K562 (cell line): ENCODE results near the gene HIVEP2. TPM values are rescaled to one million over a fixed set of nuclear protein-coding genes. Genes with fewer than 3 reads are reported as not detected.

Experiments used
- ATAC-seq: fragments of 200-7000 bp; cut with Tn5 transposase; 3 replicates; pipeline ENCODE4 v1.9.1; 2020; ENCODE audit warnings: moderate library complexity
- BruUV-seq: library from RNA; stranded (reverse); fragments of 400-500 nt; replicated peaks from 2 replicates; lab custom pipeline; 2021; lab: Mats Ljungman, UMichigan
- CTCF ChIA-PET: fragments of 300-600 bp; formaldehyde crosslinking; extraction: SDS; loops from one replicate; lab custom pipeline; 2021; ENCODE audit warnings: low intra/inter-chr PET ratio; lab: Yijun Ruan, JAX
- POLR2A ChIA-PET: fragments of 300-600, 350-650 bp; sonication (Branson Sonifier 250); formaldehyde crosslinking; extraction: SDS; loops from one replicate; lab custom pipeline; 2021; ENCODE audit warnings: antibody characterized with exemption, inconsistent platforms; lab: Yijun Ruan, JAX
- DNase-seq, 4 experiments: peaks; one replicate each; pipeline versions ENCODE4 v3.0.0 to v3.0.0-alpha.2; 2011 to 2018; ENCODE audit warnings: low spot score in 3 of 4, mixed read lengths in 3 of 4; ENCODE audit errors: extremely low read depth in 1 of 4
- FAIRE-seq: peaks from 2 replicates; lab custom pipeline; 2011; peaks lifted over from hg19 to GRCh38; lab: Jason Lieb, UNC
- H2AFZ ChIP-seq: 2 replicates; pipeline ENCODE4 v1.6.0; 2011; ENCODE audit warnings: low read depth, low read length, control low read depth, inconsistent platforms
- H3K27ac ChIP-seq: fragments of 200-600 bp; 3 replicates; pipeline ENCODE4 v1.8.0; 2011; ENCODE audit warnings: low read depth, mild to moderate bottlenecking, control low read depth, inconsistent platforms, low read length, moderate library complexity, mixed read lengths; ENCODE audit errors: extremely low read depth
- H3K27me3 ChIP-seq, 2 experiments: fragments of 300-600 bp in 1 of 2; 2 replicates in 1 of 2; 3 replicates in 1 of 2; pipeline versions ENCODE4 v1.6.0 to v1.8.0; 2011; ENCODE audit warnings: inconsistent platforms in 2 of 2, low read length in 2 of 2, mild to moderate bottlenecking in 1 of 2, mixed read lengths in 1 of 2, moderate library complexity in 1 of 2; ENCODE audit not compliant: control insufficient read depth in 2 of 2, insufficient read depth in 2 of 2
- H3K36me3 ChIP-seq: fragments of 300-600 bp; 3 replicates; pipeline ENCODE4 v1.8.0; 2011; ENCODE audit warnings: mild to moderate bottlenecking, low read length, inconsistent platforms; ENCODE audit not compliant: control insufficient read depth, insufficient read depth
- H3K4me1 ChIP-seq, 2 experiments: fragments of 200-600 bp in 1 of 2; replicated peaks in 1 of 2; 2 replicates in 1 of 2; 3 replicates in 1 of 2; pipeline versions ENCODE4 v1.5.1 to v1.8.0; 2011; ENCODE audit warnings: inconsistent platforms in 2 of 2, low read length in 2 of 2, mild to moderate bottlenecking in 1 of 2, mixed read lengths in 1 of 2, moderate library complexity in 1 of 2; ENCODE audit not compliant: control insufficient read depth in 2 of 2, insufficient read depth in 2 of 2
- H3K4me2 ChIP-seq: 2 replicates; pipeline ENCODE4 v1.6.1; 2011; ENCODE audit warnings: low read length, control low read depth, inconsistent platforms, mixed read lengths; ENCODE audit not compliant: insufficient read depth
- H3K4me3 ChIP-seq: fragments of 200-600 bp; sonication (generic), shearing (Covaris generic); 2 replicates; pipeline ENCODE4 v1.5.1; 2016; ENCODE audit warnings: control low read depth, inconsistent platforms
- H3K79me2 ChIP-seq: fragments of 200-600 bp; 3 replicates; pipeline ENCODE4 v1.8.0; 2011; ENCODE audit warnings: low read length, inconsistent platforms; ENCODE audit not compliant: control insufficient read depth, insufficient read depth
- H3K9ac ChIP-seq, 2 experiments: 2 replicates each; pipeline versions ENCODE4 v1.6.0 to v1.6.1; 2011; ENCODE audit warnings: low read depth in 2 of 2, low read length in 2 of 2, control low read depth in 1 of 2, inconsistent platforms in 1 of 2, mild to moderate bottlenecking in 1 of 2, mixed read lengths in 1 of 2; ENCODE audit not compliant: insufficient read depth in 1 of 2
- H3K9me1 ChIP-seq: one replicate; pipeline ENCODE4 v1.6.0; 2011; ENCODE audit warnings: inconsistent platforms, mild to moderate bottlenecking, low read length, moderate library complexity; ENCODE audit not compliant: control insufficient read depth, insufficient read depth
- H3K9me3 ChIP-seq: replicated peaks from 2 replicates; pipeline ENCODE4 v1.5.1; 2011; ENCODE audit warnings: low read depth, low read length, inconsistent platforms; ENCODE audit not compliant: control insufficient read depth, insufficient read depth
- H4K20me1 ChIP-seq: replicated peaks from 2 replicates; pipeline ENCODE4 v1.6.1; 2011; ENCODE audit warnings: low read length, inconsistent platforms, mixed read lengths; ENCODE audit not compliant: control insufficient read depth, insufficient read depth
- ASH1L ChIP-seq: fragments of 450-650 bp; IDR thresholded peaks from 2 replicates; pipeline ENCODE4 v1.6.1; 2018; ENCODE audit warnings: borderline replicate concordance, mild to moderate bottlenecking, low read depth; ENCODE audit not compliant: partially characterized antibody
- EWSR1 ChIP-seq: fragments of 450-650 bp; IDR thresholded peaks from 2 replicates; pipeline ENCODE4 v1.6.1; 2018; ENCODE audit warnings: borderline replicate concordance, mild to moderate bottlenecking, low read depth, moderate library complexity; ENCODE audit not compliant: partially characterized antibody
- GTF2E2 ChIP-seq: fragments of 200-800 bp; sonication (Bioruptor generic); IDR thresholded peaks from 2 replicates; pipeline ENCODE4 v1.6.1; 2016; ENCODE audit warnings: missing genetic modification characterization, missing compliant biosample characterization
- NFE2L1 ChIP-seq: fragments of 450-650 bp; IDR thresholded peaks from 2 replicates; pipeline ENCODE4 v1.6.1; 2016; ENCODE audit warnings: missing genetic modification characterization, low read depth, mild to moderate bottlenecking, missing compliant biosample characterization, moderate library complexity, borderline replicate concordance
- NR0B1 ChIP-seq: fragments of 450-650 bp; IDR thresholded peaks from one replicate; pipeline ENCODE4 v1.6.1; 2018; ENCODE audit warnings: mild to moderate bottlenecking, moderate library complexity; ENCODE audit not compliant: partially characterized antibody
- SIRT6 ChIP-seq: IDR thresholded peaks from one replicate; pipeline ENCODE4 v1.6.1; 2012; ENCODE audit warnings: low read depth, mild to moderate bottlenecking, control low read depth, inconsistent platforms, low read length, moderate library complexity
- U2AF1 ChIP-seq: fragments of 200-400 bp; formaldehyde crosslinking; optimal IDR thresholded peaks from 2 replicates; pipeline ENCODE3; 2017; ENCODE audit warnings: mild to moderate bottlenecking, low read depth, low read length, moderate library complexity
- ZNF318 ChIP-seq, 2 experiments: fragments of 450-650 bp; IDR thresholded peaks; 2 replicates each; pipeline ENCODE4 v1.6.1; 2016; ENCODE audit warnings: mild to moderate bottlenecking in 2 of 2, borderline replicate concordance in 1 of 2, low read depth in 1 of 2, moderate library complexity in 1 of 2
- ZNF347 ChIP-seq: fragments of 450-650 bp; formaldehyde crosslinking; IDR thresholded peaks from 2 replicates; pipeline ENCODE4 v1.4.0; 2020; ENCODE audit warnings: low read depth, mild to moderate bottlenecking, moderate library complexity
- ZNF780A ChIP-seq: fragments of 250-450 bp; sonication (Bioruptor Pico); IDR thresholded peaks from 2 replicates; pipeline ENCODE4 v1.5.0; 2021; ENCODE audit warnings: mild to moderate bottlenecking
- WGBS: fragments of 100-300 bp; shearing (Covaris generic); methylation state at CpG from one replicate; pipeline ENCODE4 v1.1.6; 2016; ENCODE audit warnings: low coverage, mixed read lengths; ENCODE audit not compliant: insufficient coverage; ENCODE audit errors: missing lambda C conversion rate; 5-methylcytosine and 5-hydroxymethylcytosine counted together
- in situ Hi-C: fragments of 300-500 bp; cut with MboI; formaldehyde crosslinking; loops from 4 replicates; pipeline ENCODE4 v1.15.0; 2018; ENCODE audit warnings: inconsistent platforms, mixed read lengths
- intact Hi-C: fragments of 100-400 bp; cut with micrococcal nuclease; formaldehyde crosslinking; loops from 2 replicates; pipeline ENCODE4 v1.14.2; 2022
- polyA plus RNA-seq, 8 experiments: library from polyadenylated mRNA; depleted of rRNA in 4 of 8; stranded (reverse) in 5 of 8; unstranded in 3 of 8; fragments of >200 nt; fragmentation: Nextera tagmentation in 2 of 8; fragmentation: Illumina TruSeq in 1 of 8; extraction: Ambion mirVana in 2 of 8; extraction: Trizol in 1 of 8; gene quantifications; 2 replicates each; pipeline versions ENCODE4 v1.2.1 to v1.2.3, GENCODE V29; 2011 to 2014; ENCODE audit warnings: inconsistent platforms in 1 of 8, missing spikeins in 1 of 8
- total RNA-seq, 7 experiments: library from RNA; depleted of rRNA in 6 of 7; stranded (reverse); fragments of >200 nt in 6 of 7; fragmentation: Illumina TruSeq in 2 of 7; extraction: Trizol in 2 of 7; gene quantifications; 2 replicates each; pipeline versions ENCODE4 v1.2.1 to v1.2.3, GENCODE V29; 2011 to 2021; ENCODE audit warnings: low replicate concordance in 1 of 7

Gene HIVEP2
- total and polyA plus RNA-seq, 9 of the 15 experiments (the other 6 are each of a cell fraction or from before 2014, with no cell fraction given), result under 0.01 to 1.2 (median 0.31) TPM

- CTCF ChIA-PET, result no interaction called here
- no peak overlapping the region for H2AFZ ChIP-seq
- TF ChIP-seq EWSR1, result no peak
- TF ChIP-seq SIRT6, result no peak
- no peak for TF ChIP-seq ZNF780A (CRISPR knock-in tag)
- TF ChIP-seq ASH1L, result no peak
- TF ChIP-seq GTF2E2 (tag), result no peak
- no peak for TF ChIP-seq ZNF318 (IDR thresholded peaks at IDR 0.05; ENCODE audit: borderline replicate concordance in 1 of 2, low read depth in 1 of 2)
- no peak for TF ChIP-seq U2AF1
- TF ChIP-seq ZNF347 (CRISPR knock-in tag), result no peak
- no peak for TF ChIP-seq NFE2L1 (tag)
- TF ChIP-seq NR0B1, result no peak
These were observed 219.8 kb downstream of the HIVEP2 start for GRCh38 chr6:142725024-142725770.

More at GRCh38 chr6:142725024-142725770, 219.8 kb downstream of the HIVEP2 start:
- H3K36me3 ChIP-seq, result no peaks in the 10 kb centered on the region
- H3K9me3 ChIP-seq, result no peaks in the 10 kb centered on the region
- H3K4me3 ChIP-seq, result no peak overlapping the region
- no peak overlapping the region for H3K27ac ChIP-seq
- BruUV-seq, result no TSS peak
- WGBS, result 0% methylated on average over 5 of the region's 5 CpGs
- H4K20me1 ChIP-seq, result no peaks in the 10 kb centered on the region
- no peak for ATAC-seq
- H3K9me1 ChIP-seq, result no peaks in the 10 kb centered on the region
- H3K9ac ChIP-seq, result no peak overlapping the region
- H3K4me1 ChIP-seq, result no peaks in the 10 kb centered on the region
- intact Hi-C loops (no loop called here), in situ Hi-C loops (no loop called here)
- POLR2A ChIA-PET, result interaction anchor here (0.9 kb wide), 1 partner anchor 9 kb away, joined by 3 read pairs; no protein-coding TSS in a partner anchor
- no peak overlapping the region for H3K4me2 ChIP-seq
- no peak for FAIRE-seq
- no peak for DNase-seq
- H3K27me3 ChIP-seq, result 0 out of 5 replicates have a peak, but pooled peaks cover 0 to 4% of the 10 kb centered on the region in 2 experiments
- H3K79me2 ChIP-seq, result no peaks in the 10 kb centered on the region
